NCI-H1694 treated with DMSO at 0.1 percent for 48 hours (cell line): Measurements from ENCODE around the gene RGL2.
"Not testable (repeated sequence)": the region's sequence is repeated elsewhere in the genome, so short reads cannot be mapped to it uniquely, and the experiment has no call there.

Source experiments
- DNase-seq: peaks from one replicate; lab custom pipeline; 2025; lab: John Stamatoyannopoulos, UW

Gene RGL2

DNA sequence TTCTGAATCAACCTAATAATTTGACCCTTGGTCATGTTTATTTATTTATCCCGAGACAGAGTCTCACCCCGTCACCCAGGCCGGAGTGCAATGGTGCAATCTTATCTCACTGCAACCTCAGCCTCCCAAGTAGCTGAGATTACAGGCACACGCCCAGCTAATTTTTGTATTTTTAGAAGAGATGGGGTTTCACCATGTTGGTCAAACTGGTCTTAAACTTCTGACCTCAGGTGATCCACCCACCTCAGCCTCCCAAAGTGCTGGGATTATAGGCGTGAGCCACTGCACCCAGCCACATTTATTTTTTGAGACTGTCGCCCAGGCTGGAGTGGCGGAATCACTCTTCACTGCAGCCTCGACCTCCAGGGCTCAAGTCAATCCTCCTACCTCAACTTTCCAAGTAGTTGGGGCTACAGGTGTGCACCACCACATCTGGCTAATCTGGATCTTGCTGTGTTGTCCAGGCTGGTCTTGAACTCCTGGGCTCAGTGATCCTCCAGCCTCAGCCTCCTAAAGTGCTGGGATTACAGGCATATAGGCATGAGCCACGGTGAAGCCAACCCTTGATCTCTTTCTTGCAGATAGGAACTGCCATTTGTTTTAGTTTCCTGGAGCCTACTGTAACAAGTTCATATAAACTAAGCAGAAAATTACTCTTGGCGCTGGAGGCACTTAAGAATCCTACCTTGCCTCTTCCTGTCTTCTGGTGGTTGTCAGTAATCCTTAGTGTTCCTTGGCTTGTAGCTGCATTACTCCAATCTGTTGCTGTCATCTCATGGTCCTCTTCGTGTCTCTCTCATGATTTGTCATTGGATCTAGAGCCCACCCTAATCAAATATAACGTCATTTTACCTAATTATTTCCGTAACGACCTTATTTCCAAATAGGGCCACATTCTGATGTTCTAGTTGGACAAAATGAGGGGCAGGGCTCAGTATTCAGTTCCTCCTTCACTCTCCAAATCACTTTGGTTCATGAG lies 24.5 kb downstream of the RGL2 start:
- no peak for DNase-seq

DNA sequence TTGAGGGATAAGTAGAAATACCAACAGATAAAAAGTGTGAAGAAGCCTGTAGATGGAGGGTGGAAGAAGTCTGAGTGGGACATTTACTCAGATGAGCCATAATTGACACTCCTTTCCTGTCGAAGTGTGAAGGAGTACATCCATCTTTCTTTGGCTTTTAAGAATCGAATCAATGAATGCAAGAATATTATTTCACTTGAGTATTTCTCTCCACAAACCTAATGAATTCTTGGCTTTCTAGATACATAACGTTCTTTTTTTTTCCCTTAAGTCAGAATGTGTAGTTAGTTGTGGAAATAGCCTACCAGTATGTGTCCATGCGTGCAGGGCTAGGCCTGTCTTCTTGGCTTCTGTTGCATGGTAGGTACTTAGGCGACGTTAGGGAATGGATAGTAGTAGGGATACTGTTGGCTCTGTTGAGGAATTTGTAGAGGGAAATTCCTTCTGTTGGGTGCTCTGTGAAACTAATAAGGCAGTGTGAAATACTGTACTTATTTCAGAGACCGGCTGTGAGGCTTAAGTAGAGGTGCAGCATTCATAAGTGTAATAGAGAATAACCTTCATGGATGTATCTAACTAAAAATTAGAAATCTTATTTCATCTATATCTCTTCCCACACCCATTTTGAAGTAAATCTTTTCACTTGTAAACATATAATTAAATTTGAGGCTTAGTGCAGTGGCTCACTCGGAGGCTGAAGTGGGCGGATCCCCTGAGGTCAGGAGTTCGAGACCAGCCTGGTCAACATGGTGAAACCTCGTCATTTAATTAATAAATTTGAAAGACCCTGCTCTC lies 25.4 kb downstream of the RGL2 start:
- DNase-seq: no peak

DNA sequence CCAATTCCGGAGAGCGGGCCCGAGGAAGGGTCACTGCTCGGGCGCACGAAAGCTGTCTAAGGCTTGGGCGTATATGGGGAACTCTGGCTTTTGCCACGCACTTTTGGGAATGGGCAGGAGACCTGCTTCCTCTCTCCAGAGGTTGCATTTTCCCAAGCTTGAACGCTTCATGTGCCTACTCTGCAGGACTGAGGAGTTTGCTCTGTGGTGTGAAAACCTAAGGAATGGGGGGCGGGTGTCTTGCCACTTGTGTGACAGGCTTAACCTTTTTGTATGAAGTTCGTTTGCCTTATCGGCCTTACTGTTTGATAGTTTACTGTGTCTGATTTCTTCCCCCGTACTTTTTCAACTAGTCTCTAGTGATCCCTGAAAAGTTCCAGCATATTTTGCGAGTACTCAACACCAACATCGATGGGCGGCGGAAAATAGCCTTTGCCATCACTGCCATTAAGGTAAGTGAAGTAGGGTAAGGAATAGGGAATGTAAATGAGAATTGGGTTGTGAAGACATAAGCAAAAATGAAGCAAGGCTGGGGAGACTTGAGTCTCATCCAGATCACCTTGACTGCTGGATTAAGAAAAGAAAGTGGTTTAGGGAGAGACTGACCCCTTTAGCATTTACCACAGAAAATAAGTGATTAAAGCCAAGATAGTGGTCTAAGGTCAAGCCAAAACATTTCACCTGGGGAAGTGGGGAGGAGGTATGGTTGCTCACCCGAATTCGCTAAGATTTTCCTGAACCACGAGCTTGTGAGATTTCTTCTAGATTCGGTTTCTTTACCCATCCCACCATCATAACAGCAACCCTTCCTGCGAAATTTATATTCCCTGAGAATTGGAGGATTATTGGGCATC lies 26.2 kb downstream of the RGL2 start:
- DNase-seq: no peak

DNA sequence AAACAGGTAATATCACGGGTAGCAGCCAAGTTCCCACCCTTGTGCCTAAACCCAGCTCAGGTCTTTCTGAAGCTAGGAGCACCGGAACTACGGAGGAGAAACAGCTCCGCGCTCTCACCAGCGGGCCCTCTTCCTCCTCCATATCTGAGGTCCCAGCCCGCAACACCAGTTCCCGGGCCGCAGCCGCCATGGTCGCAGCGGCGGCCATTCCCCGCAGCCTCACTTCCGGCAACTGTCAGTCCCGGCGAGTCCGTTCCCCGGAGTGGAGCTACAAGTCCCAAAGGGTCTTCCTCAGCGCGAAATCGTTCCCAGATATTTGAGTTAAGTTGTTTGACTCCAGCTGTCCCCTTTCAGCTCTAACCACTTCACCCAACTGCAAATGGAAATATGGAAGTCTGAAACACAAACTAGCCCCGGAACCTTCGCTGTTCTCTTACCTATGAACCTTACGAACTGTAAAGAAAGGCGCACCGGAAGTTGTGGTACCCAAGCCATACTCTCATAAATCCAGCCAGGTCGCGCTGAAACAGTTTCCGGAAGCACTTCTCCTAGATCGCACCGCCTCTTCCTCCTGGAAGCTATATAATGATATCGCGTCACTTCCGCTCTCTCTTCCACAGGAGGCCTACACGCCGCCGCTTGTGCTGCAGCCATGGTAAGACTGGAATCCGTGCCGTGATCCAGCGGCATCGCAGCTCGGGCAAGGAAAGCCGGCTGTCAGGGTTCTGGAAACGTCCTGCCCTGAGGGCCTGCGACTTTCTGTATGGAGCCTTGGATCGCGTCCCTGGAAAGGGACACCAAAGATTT lies 27.1 kb downstream of the RGL2 start, which contains the start of the genes RPS18 and VPS52:
Gene RPS18, plus strand, starts transcription at position 608 of the 807 bp plus-strand sequence. Its CDS starts 45 bp downstream, at position 653.
Gene VPS52, minus strand, starts transcription at position 409 of the 807 bp plus-strand sequence. Its CDS starts 201 bp downstream, at position 208.
- peak; percentile 97 for DNase-seq

GRCh38 chr6:33271117-33271467 lies 27.6 kb downstream of the RGL2 start:
- no peak for DNase-seq

GRCh38 chr6:33264015-33264414 lies 34.7 kb downstream of the RGL2 start:
- DNase-seq: no peak

DNA sequence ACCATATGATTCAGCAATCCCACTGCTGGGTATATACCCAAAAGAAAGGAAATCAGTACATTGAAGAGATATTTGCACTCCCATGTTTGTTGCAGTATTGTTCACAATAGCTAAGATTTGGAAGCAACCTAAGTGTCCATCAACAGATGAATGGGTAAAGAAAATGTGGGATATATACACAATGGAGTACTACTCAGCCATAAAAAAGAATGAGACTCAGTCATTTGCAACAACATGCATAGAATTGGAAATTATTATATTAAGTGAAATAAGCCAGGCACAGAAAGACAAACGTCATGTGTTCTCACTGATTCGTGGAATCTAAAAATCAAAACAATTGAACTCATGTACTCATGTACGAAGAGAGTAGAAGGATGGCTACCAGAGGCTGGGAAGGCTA lies 36.3 kb downstream of the RGL2 start:
- DNase-seq: not testable (repeated sequence)

GRCh38 chr6:33259032-33259431 lies 39.7 kb downstream of the RGL2 start:
- no peak for DNase-seq

DNA sequence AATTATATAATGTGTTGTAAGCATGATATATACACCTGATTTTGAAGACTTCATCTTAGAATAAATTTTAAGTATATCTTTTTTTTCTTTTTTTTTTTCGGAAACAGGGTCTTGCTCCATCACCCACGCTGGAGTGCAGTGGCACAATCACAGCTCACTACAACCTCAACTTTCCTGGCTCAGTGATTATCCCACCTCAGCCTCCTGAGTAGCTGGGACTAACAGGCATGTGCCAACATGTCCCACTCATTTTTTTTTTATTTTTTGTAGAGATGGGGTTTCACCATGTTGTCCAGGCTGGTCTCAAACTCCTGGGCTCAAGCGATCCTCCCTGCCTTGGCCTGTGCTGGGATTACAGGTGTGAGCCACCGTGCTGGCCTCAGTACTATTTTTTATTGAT lies 44.2 kb downstream of the RGL2 start:
- no peak for DNase-seq

DNA sequence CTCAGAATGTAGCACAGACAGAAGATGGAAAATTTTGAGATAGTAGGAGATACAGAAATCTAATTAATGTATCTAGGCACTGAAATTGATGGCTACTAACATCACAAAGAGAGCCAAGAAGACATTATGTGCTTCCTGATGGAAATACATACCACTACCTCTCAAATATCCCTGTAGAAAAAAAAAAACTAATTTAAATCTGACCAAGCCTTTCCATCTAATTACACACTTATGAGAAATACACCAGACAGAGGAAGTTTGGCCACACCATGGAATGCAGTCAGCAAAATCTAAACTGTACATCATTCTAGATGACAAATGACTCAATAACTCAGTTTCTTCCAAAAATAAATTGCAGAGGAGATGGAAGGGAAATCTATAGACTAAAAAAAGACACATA lies 46.0 kb downstream of the RGL2 start:
- no peak for DNase-seq

DNA sequence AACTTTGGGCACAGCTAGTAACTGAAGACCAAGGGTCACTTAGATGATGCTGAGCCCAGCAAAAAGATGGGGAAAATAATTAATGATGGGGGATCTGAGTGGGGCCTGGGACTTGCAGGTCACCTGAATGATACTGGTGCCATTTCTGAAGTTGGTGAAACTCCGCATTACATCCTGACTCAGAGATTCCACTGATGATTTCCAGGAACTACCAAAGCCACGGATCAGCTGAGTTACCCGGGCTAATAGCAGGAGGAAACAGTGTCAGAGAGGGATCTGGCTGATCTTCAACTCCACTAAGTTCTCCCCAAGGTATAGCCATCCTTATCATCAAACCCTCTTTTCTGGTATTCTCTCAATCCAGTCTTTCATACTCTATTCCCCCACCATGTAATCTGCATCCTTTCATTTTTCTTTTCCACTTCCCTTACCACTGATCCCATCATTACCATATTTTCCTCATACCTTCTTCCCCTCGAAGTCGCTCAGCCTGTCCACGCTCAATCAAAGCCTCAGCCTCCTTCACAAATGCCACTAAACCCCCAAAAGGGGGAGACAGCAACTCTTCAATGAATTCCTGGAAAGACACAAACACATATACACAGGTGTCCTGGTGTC lies 47.2 kb downstream of the RGL2 start:
- DNase-seq: no peak

- no peak for DNase-seq
These were observed 48.0 kb downstream of the RGL2 start for GRCh38 chr6:33250731-33251130.

- DNase-seq: peak; percentile 42
These were observed 48.8 kb downstream of the RGL2 start for GRCh38 chr6:33249732-33250630.

DNA sequence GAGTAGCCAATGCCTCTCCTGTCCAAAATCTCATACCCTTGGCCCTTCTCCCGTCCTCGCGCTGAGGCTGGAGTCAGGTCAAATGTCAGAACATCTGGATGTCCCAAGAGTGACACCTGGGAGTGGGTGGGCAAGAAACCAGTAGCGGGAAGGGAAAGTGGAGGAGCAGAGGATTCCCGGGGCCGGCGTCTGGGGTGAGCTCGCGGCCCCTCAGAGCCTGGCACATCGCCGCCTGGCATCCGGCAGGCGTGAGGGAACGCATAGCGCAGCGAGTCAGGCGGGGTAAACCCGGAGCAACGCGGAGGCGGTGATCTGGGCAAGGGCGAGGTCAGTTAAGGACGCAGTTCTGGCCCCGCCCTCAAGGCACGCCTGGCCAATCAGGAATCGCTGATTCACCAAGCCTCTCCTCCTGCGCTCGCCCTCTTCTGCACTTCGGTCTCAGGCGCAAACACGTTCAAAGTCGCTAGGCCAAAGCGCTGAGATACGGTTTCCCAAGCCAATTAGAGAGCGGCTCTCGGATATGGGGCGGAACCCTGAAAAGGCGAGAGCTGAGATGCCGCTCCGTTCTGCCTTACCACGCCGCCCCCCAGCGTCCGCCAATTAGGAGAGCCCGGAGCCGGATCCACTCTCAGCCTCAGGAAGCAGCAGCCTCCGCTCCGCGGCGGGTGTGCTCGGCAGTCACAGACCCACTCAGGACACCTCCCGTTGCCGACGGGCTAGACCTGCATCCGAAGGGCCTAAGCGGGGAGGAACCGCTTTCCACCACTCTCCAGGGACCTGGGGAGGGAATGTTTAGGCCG lies 49.6 kb downstream of the RGL2 start:
- DNase-seq: peak; percentile 98

GRCh38 chr6:33248643-33248931 lies 50.2 kb downstream of the RGL2 start:
- no peak for DNase-seq

GRCh38 chr6:33247977-33248642 lies 50.6 kb downstream of the RGL2 start:
- DNase-seq: peak; percentile 76

DNA sequence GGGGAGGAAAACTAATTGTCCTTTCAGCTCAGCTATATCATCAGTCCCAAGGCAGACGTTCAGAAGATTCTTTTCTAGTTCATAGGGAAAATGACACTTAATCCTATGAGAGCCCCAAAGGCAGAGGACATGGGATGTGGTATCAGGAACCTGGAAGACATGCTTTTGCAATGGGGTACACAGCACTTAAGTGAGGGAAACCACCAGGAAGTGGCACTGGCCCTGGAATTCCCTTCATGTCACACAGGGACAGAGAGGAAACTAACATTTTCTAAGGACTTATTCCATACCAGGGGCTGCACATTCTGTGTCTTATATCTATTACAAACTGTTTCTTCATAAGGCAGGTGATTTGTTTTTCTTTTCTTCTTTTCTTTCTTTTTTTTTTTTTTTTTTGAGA lies 55.3 kb downstream of the RGL2 start:
- no peak for DNase-seq

- no peak for DNase-seq
These were observed 56.8 kb downstream of the RGL2 start for GRCh38 chr6:33241968-33242367.
